Erythroblast (primary cell): ENCODE results near the gene ZNF280D.

Source experiments
- GATA1 ChIP-seq: IDR thresholded peaks from 2 replicates; pipeline ENCODE4 v1.6.1; 2011; ENCODE audit warnings: low read depth, mild to moderate bottlenecking, control low read depth, low read length, moderate library complexity
- POLR2A ChIP-seq: IDR thresholded peaks from 2 replicates; pipeline ENCODE4 v1.6.1; 2011; ENCODE audit warnings: mild to moderate bottlenecking, low read length

GRCh38 chr15:56667517-56667916 lies 65.8 kb downstream of the ZNF280D start:
- TF ChIP-seq POLR2A (no peak), GATA1 (no peak)
